Fibroblast of skin of abdomen (primary cell): Measurements from ENCODE around the gene GSDME.
A peak's percentile ranks its signal among the peaks of the same experiment; 100 is the strongest.

ENCODE experiments used
- DNase-seq: peaks from one replicate; pipeline ENCODE4 v3.0.0-alpha.2; 2013

Gene GSDME

DNA sequence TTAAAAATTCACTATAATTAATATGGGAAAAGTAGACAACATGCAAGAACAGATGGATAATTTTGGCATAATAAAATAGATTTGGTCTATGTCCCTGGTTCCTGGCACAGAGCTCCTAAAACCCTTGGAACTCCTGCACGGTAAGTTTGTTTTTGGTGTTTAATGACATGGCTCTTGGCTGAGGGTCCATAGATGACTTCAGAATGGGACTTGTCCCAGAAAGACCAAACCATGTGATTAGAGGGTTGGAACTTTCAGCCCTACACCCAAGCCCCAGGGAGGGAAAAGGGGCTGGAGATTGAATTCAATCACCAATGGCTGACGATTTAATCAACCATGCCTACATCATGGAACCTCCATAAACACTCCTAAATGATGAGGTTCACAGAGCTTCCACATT is 12.6 kb upstream of the GSDME start:
- DNase-seq = no peak

DNA sequence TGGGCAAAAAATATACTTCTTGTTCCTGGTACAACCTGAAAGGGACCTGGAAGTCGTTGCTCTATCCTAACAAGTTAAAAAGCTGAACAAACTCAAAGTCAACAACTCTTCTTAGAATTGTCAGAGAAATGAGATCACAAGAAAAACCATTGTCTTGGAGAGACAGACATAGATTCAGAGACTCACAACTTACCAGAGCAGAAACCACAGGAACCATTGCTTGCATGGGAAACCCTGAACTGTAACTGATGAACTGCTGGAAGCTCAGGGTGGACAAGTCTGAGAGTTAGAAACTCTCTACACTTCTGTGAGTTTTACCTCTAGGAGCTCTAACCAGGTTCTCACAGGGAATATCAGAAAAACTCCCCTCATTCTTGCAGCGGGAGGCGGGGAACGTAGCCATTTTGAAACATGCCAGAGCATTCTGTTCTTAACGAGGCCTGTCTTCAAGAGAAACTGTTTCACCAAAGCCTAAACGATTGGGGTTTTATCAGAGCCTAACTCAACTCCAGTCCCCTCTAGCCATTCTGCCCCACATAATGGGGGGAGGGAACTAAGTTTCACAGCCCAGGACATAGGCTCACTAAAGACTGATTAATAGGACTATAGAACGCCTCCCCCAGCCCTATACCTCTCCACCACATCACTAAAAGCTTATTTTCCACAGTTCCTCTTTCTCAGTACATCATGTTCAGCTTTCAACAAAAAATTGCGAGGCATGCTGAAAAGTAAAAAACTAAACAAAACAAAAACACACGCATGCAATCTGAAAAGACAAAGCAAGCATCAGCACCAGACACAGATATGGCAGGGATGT is 12.0 kb upstream of the GSDME start:
- no peak for DNase-seq

DNA sequence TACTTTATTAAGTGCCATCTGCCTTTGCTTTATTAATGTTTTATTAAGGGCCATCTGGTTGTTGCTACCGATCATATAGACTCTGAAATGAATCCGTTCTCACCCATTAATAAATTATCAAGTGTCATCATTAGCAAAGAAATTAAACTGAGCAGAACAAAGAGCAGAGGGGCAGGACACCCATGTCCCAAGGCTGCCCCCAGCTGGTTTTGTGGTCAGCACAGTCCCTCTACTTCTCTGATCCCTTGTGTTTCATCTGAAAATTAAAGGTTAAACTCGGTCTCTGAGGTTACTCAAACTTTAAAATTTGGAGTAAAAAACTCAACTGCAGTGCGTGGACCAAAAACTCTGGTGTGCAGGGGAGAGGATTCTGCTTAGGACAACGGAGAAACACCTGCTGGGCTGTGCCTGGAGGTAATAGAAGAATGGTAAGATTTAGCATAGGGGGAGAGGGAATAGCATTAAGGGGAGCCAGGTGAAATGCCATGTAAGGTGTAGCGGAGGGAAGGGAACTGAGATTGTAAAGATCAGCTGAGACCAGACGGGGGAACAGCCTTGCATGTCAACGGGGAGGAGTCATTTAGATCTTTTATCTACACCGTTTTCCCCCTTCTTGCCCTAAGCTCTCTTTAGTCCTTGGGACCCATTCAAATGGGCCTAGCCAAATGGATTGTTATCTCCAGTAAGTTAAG is 10.8 kb upstream of the GSDME start:
- no peak for DNase-seq

DNA sequence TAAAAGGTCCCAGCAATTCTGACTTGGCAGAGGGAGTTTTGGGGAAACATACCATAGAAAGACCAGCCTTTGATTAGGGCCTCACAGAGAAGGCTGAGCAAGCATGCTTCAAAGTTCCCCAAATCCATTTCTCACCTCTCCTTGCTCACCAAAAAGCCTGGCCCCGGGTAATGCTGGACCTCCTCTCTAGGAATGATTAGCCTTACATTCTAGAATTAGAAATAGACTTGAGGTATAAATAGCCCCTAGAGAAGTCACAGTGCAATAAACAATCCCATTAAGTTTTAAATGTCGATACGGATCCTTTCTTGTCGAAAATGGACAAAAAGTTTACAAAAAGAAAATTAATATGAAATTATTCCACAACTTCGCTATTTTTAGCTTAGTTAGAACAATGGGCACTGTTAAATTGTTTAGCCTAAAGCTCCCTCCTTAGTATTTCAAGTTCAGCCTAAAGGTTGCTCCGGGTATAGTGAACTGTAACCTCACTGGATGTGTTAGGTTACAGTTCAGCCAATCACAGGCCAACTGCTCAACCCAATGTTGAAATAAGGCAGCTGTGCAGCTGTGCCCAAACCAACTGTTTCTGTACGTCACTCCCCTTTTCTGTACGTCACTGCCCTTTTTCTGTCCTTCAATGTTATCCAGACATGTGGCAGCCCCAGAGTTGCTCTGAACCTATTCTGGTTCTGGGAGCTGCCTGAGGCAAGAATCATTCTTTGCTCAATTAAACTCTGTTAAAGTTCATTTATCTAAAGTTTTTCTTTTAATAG is 7.9 kb upstream of the GSDME start:
- peak; percentile 11 for DNase-seq

DNA sequence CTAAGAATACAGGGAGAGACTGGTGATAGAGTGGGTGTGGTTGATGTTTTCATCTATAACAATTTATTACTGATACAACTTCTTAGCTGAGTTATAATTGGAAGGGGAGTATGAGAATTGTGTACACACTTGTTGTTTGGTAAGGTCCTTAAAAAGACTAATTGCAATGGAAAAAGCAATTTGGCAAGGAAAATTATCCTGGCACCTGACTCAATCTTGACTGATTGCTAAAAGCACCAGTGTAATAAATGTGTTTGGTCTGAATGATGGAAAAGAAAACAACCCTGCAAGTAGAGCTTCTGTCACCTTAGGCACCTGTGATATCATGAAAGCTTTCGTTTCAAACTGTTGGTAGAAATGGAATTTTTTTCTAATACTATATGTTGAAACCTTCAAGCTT is 6.7 kb upstream of the GSDME start:
- DNase-seq = no peak

- no peak for DNase-seq
These were observed 6.1 kb upstream of the GSDME start for GRCh38 chr7:24763303-24763901.

DNA sequence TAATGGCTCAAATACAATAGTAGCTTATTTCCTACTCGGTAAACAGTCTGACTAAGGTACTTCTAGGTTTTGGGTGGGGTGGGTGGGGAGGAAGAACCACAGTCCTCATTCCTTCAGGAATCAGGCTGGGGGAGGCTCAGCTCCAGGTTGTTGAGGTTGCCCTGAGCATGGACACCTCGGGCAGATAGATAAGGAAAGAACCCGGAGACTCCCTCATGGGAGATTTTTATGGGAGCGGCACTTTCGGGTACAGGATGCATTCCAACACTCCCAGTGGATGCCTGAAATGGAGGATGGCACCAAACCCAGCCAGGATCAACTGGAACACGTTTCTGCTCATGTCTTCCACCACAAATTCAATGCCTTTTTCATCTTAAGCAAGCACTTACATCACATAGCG is 5.5 kb upstream of the GSDME start:
- no peak for DNase-seq

- DNase-seq = no peak
These were observed 3.7 kb upstream of the GSDME start for GRCh38 chr7:24760968-24761367.

GRCh38 chr7:24756545-24757352 is 515 bp downstream of the GSDME start:
- DNase-seq = peak; percentile 73

- DNase-seq = peak; percentile 43
These were observed 1.5 kb downstream of the GSDME start for GRCh38 chr7:24755541-24756407.

DNA sequence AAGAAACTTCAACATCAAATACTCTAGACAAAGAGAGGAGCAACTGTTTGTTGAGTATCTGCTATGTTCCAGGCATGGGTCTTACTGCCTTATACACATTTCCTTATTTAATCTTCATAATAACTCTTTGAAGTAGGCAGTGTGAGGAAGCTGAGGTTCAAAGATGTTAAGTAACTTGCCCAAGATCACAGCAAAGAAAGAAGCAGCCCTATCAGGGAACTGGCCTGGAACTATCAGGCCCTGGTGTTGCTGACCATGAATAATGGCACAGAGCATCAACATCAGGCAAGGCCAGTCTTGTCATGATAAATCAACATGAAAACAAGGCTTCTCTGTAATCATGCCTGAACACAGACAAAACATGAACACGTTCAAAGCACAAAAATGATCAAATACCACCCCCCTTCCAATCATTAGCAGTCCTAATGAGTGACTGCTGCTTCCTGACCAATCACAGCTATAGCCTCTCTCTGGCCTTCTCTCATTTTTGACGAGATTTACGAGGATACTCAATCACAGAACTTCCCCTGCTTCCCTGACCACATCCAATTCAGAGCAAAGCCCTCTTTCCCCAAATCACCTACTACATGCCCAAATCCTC is 2.3 kb downstream of the GSDME start:
- DNase-seq = no peak

- DNase-seq = no peak
These were observed 5.0 kb downstream of the GSDME start for GRCh38 chr7:24752073-24752800.

- peak; percentile 42 for DNase-seq
These were observed 5.8 kb downstream of the GSDME start for GRCh38 chr7:24751484-24751883.

DNA sequence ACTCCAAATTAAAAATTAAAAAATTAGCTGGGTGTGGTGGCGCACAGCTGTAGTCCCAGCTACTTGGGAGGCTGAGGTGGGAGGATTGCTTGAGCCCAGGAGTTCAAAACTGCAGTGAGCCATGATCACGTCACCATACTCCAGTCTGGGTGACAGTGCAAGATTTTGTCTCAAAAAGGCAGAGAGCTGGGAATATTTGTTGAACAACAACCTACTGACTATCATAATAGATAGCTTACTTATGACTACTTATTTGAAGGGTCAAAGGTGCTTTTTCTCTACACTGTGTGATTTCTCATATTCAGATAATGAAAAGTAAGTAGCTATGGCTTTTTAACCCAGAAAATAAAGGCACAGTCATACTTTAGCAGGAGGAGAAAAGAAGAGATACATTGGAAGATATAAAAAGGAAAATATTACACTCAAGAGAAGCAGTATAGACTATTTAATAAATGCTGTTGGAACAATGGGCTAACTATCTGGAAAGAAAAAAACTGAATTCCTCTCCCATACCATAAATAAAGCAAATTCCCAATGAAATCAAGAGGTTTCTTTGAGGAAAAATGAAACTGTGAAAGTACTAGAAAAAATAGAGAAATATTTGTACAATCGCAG is 6.7 kb downstream of the GSDME start:
- DNase-seq = no peak

GRCh38 chr7:24748521-24748920 is 8.7 kb downstream of the GSDME start:
- no peak for DNase-seq

DNA sequence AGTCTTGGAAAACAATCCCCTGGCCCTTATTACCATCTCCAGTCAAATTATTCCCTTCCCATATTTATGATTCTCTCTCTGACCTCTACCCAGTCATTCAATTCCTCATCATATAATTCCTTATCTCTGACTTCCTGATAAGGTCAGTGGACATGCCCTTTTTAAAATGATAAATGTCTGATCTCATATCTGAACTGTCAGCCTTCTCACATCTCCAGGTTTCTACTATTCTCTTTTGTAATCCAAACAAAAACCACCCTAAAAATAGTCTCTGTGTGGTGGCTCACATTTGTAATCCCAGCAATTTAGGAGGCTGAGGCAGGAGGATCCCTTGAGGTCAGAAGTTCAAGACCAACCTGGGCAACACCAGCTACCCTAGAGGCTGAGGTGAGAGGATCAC is 11.9 kb downstream of the GSDME start:
- DNase-seq = no peak

GRCh38 chr7:24743471-24743870 is 13.8 kb downstream of the GSDME start:
- no peak for DNase-seq

GRCh38 chr7:24742506-24743162 is 14.6 kb downstream of the GSDME start:
- no peak for DNase-seq
